GM18519 (cell line): Measurements from ENCODE around the gene FREM3.
A peak's percentile ranks its signal among the peaks of the same experiment; 100 is the strongest.

Experiments
- ATAC-seq: cut with Tn5 transposase; IDR thresholded peaks from one replicate; pipeline ENCODE4 v1.9.1; 2021; ENCODE audit warnings: mild to moderate bottlenecking, moderate library complexity; ENCODE audit not compliant: unreplicated experiment, low FRiP score

Gene FREM3

DNA sequence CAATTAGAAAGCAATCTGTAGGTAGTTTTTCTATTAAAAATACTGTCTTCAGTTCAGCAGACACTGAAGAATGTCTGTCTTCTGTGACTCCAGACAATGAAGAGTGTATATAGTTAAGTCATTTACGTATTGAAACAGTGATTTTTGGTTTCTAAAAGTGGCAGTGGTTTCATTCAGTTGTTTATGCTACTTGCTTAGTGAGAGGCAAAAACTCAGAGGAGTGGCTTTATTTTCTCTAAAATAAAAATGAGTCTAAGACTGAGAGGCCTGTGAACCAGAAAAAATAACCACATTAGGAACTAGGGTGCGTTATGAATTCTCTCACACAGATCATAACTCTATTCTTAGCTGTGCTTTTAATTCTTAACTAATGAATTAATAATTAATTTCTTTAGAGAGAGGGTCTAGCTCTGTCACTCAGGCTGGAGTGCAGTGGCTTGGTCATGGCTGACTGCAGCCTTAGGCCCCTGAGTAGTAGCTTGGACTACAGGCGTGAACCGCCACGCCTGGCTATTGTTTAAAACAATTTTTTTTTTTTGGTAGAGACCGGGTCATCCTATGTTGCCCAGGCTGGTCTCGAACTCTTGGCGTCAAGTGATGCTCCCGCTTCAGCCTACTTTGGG is 31.4 kb downstream of the FREM3 start:
- peak; percentile 99 for ATAC-seq

DNA sequence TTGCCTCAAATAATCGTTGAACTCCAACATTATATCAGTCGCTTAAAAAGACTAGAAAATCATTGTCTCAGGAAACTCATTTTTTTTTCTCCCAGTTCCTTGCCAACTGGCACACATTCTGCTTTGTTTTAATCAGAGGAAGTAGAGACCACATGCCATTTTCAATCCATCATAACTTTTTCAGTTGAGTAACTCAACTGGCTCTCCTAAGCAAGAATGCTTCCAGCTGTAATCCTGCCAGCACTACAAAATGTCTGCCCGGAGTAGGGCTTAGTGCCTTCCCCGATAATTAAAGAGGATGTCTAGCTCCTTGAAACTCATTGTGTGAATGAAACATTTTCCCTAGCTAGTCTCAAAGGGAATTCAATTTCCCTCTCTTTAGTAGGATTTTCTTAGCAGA is 33.0 kb downstream of the FREM3 start:
- no peak for ATAC-seq

DNA sequence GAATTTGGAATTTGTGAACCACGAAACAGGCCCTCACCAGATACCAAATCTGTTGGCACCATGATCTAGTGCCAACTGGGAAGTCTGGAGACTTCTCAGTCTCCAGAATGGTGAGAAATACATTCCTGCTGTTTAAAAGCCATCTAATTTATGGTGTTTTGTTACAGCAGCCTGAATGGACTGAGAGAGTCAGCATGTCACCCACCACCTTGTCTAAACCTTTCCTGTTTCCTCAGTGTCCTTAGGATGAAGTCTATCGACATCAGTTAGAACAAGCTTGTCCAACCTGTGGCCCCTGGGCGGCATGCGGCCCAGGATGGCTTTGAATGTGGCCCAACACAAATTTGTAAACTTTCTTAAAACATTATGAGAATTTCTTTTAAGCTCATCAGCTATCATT is 42.1 kb downstream of the FREM3 start:
- ATAC-seq: no peak

GRCh38 chr4:143654571-143654970 is 45.9 kb downstream of the FREM3 start:
- no peak for ATAC-seq

DNA sequence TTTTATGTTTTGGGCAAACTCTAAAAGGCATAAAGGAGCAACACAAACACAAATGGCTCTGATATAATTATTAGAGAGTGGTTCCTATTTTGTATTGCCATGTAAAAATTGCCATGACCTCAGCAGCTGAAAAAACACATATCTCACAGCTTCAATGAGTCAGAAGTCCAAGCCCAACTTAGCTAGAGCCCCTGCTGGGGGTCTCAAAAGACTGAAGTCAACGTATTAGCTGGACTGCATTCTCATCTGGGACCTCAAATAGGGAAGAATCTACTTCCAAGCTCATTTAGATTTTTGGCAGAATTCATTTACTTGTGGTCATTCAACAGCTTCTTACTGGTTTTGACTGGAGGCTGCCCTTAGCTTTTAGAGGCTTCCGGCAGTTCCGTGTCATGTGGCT is 47.4 kb downstream of the FREM3 start:
- ATAC-seq: no peak

DNA sequence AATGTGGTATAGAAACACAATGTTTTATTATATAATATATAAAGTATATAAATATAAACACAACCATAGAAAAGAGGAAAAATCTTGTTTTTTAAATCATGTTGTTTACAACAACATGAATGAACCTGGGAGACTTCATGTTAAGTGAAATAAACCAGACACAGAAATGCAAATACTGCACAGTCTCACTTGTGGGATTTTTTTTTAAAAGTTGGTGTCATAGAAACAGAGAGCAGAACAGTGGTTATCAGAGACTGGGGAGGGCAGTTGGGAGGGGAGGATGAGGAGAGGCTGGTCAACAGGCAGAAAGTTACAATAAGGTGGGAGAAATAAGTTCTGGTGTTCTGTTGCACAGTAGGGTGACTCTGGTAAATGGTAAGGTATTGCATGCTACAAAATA is 57.1 kb downstream of the FREM3 start:
- ATAC-seq: no peak

GRCh38 chr4:143642611-143643010 is 57.9 kb downstream of the FREM3 start:
- ATAC-seq: no peak

DNA sequence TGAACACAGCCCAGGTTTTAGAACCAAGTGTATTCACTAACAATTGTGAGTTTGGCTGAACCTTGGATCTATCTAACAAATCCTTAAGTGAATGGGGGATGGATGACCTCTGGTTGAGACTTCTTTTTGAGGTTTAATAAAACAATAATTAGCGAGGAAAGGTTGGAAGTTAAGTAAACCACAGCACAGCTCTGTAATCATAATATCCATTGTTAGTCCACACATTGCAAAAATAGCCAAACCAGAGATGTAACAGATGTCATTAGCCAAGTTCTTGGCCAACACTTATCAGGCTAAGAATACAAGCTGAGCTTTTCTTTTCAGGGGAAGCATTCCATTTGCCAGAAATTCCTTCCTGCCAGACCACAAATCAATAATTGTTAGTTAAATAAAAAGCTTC is 59.1 kb downstream of the FREM3 start:
- ATAC-seq: no peak

DNA sequence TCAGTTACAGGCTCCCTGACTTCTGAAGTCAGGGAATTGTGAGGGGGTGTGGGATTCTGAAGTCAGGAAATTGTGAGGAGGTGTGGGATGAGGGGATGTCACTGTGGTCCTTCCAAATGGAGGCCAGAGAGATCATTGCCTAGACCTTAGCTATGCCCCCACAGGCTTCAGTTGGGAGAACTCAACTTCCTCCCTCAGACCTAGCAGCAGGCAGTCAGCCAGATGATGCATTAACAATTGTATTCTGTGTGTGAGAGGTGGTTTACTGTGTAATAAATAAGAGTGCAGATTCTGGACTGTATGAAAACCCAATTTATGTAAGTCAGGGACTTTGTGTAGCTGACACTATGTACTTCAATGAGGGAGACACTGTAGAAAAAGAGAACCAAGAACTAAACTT is 65.7 kb downstream of the FREM3 start:
- ATAC-seq: no peak

DNA sequence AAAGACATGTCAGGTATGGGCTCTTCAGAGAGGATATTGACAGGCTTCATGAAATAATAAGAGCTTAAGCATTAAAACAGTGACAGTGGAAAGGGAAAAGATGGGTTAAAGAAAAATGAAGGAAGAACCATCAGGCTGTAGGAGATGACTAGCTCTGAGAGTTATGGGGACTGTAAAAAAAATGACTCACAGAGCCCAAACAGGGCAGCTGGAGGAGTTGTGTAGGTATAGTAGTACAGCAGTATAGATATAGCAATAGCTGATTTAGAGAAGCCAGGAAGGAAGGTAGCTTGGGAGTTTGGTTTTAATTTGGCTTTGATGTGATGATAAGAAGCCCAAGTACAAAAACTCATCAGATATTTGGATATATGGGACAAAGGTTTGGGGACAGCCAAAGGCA is 66.6 kb downstream of the FREM3 start:
- no peak for ATAC-seq

DNA sequence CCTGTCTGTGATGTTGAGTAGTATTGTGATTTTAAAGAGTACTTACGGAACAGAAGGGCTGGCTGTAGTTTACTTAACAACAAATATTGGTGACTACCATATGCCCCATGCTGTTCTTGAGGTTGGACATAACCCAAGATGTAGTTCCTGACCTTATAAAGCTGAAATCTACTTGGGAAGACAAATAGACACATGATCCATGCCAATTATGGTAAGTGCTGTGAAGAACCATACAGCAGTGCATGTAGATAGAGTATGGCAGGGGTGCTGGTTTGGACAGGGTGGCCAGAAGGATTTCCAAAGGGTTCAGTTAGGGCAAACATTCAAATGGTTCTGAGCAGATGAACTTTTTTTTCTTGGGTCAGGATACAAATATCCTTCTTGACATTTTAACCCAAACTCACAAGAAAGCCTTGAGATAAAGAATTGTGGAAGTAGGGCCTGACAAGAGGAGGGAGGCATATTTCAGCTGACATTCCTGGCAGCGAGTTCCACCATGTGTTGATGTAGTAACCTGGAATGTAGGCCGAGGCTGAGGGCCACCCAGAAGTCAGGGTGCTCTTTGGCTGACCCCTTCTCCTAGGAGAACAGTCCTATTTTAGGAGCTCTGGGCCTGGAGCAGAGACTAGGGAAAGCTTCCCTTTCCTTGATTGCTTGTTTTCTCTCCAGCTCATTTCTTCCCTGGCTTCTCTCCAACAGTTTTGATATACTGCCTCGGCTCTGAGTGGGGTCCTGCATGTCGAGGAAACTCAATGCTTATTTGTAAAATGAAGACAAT is 74.2 kb downstream of the FREM3 start:
- no peak for ATAC-seq

- no peak for ATAC-seq
Observed at GRCh38 chr4:143625632-143626031, 74.8 kb downstream of the FREM3 start.

DNA sequence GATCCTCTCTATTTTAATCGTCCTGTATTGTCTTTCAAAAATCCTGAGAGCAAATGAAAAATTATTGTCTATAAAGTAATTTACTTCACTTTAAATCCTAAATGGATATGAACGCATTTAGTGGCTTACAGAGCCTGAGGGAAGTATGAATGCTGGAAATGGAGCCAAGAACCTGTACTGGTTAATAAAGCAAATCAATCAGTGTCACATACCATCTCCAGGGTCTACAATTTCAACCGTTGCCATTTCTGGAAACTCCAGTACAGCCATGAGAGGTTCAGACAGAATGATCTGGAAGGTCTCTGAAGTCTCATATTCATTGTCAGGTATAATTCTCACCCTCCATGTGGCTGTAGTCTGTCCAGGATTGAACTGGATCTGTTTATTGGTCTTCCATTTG is 76.6 kb downstream of the FREM3 start:
- no peak for ATAC-seq

GRCh38 chr4:143618811-143619210 is 81.7 kb downstream of the FREM3 start:
- no peak for ATAC-seq

DNA sequence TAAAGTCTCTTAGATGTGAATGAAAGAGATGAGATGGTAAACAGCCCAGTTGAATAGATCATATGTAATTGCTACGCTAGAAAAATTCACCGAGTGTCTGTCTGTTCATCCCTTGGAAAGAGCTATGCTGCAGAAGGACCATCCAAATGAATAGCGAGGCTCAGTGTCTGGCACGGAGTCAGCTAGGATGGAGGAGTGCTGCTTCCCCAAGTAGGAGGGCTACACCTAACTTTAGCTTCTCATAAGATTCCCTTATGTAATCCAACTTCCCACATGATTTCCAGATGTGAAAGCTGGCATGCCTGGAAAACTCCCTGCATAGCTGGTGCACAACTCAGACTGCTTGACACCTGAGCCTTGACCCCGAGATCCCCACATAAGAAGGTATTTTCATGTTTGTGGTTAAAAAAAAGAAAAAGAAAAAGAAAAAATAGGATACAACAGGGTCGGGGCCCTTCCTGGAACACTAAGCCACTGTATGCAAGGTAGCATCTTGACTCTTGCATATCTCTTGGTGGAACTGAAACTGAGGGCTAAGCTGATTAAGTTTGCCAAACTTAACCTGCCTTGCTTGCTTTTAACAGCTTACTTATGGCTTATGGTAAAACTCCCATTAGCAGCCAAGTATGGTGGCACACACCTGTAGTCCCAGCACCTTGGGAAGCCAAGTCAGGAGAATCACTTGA is 82.3 kb downstream of the FREM3 start:
- no peak for ATAC-seq

- ATAC-seq: peak; percentile 92
Observed at GRCh38 chr4:143616771-143617170, 83.7 kb downstream of the FREM3 start.

- no peak for ATAC-seq
Observed at GRCh38 chr4:143609492-143609891, 91.0 kb downstream of the FREM3 start.

DNA sequence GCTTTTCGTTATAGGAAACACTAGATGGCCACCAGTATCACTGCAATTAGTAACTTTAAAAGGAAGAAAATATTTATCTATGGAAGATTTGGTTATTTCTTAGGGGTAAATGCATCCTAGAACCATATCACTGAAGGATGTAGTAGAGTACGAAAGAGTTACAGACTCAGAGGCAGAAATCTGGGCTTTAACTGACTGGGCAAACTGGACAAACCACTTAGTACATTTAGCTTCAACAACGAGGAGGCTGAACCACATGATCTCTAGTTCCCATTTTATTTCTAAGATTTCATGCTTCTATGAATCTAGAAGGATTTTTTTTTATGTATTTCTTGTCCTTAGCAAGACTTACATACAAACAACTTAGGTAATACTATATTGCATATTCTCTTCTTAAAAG is 94.0 kb downstream of the FREM3 start:
- no peak for ATAC-seq

DNA sequence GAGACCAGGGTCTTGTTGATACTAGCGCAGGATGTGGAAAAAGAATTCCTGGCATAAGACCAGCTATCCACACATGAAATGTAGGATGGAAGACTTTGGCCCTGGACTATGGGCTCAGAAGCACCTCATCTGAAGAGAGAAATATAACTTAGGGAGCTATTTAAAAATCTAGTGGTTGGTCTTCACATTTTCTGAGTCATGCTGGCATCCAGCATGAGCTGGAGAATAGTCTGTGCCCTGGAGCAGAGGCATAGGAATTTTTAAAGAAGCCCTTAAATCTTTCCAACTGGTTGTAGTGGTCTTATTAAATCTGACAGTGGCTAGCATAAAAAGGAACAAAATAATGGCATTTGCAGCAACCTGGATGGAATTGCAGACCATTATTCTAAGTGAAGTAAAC is 100.6 kb downstream of the FREM3 start:
- ATAC-seq: no peak

GRCh38 chr4:143598816-143599215 is 101.7 kb downstream of the FREM3 start:
- no peak for ATAC-seq

- no peak for ATAC-seq
Observed at GRCh38 chr4:143597276-143597675, 103.2 kb downstream of the FREM3 start.

DNA sequence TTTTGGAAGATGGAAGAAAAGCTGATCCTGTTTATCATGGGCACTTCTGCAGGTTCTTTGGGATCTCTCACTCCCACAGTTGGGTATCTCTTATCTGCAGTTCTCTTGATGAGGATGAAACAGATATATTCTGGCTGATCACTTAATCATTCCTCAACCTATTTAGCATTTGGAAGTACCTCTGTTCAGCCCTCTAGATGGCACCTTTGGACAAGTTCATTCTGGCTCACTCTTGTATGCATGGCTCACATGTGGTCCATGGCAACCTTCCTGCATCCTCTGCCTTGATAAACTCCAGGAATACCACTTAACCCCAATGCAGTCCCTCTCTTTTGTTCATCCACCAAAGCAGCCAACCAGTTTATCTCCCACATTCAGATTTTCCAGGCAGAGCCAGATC is 112.8 kb downstream of the FREM3 start:
- ATAC-seq: no peak
